H1 (cell line): ENCODE results near the gene IL19. TPM values are rescaled to one million over a fixed set of nuclear protein-coding genes. Genes with fewer than 3 reads are reported as not detected.

Source experiments
- CTCF ChIA-PET: fragments of 300-600 bp; sonication (Branson Sonifier 250); formaldehyde crosslinking; loops from one replicate; lab custom pipeline; 2021; ENCODE audit not compliant: partially characterized antibody; lab: Charles Lee
- POLR2A ChIA-PET: fragments of 300-600 bp; sonication (Branson Sonifier 250); formaldehyde crosslinking; loops from one replicate; lab custom pipeline; 2021; ENCODE audit warnings: inconsistent platforms; ENCODE audit not compliant: partially characterized antibody; lab: Charles Lee
- DNase-seq, 2 experiments: peaks; one replicate each; pipeline versions ENCODE4 v3.0.0 to v3.0.0-alpha.2; 2010 to 2022; ENCODE audit warnings: low spot score in 2 of 2, low read depth in 1 of 2, mixed read lengths in 1 of 2
- FAIRE-seq: peaks from 2 replicates; lab custom pipeline; 2011; peaks lifted over from hg19 to GRCh38; lab: Jason Lieb, UNC
- H2AFZ ChIP-seq: 2 replicates; pipeline ENCODE4 v1.8.1; 2012; ENCODE audit warnings: low read length, inconsistent platforms
- H2AK5ac ChIP-seq: 2 replicates; pipeline ENCODE4 v1.6.1; 2013; ENCODE audit warnings: low read depth, low read length
- H2BK120ac ChIP-seq: replicated peaks from 2 replicates; pipeline ENCODE3; 2013; ENCODE audit warnings: low read depth, low read length, inconsistent platforms
- H2BK12ac ChIP-seq: 2 replicates; pipeline ENCODE4 v1.6.1; 2013; ENCODE audit warnings: low read depth, low read length
- H2BK15ac ChIP-seq: 2 replicates; pipeline ENCODE4 v1.6.1; 2013; ENCODE audit warnings: low read length
- H2BK20ac ChIP-seq: 2 replicates; pipeline ENCODE4 v1.6.1; 2013; ENCODE audit warnings: low read length
- H2BK5ac ChIP-seq: 2 replicates; pipeline ENCODE4 v1.6.1; 2013; ENCODE audit warnings: low read depth, low read length
- H3K14ac ChIP-seq: 2 replicates; pipeline ENCODE4 v1.6.1; 2013; ENCODE audit warnings: inconsistent platforms; ENCODE audit not compliant: insufficient read length
- H3K18ac ChIP-seq: 2 replicates; pipeline ENCODE4 v1.6.1; 2013; ENCODE audit warnings: low read length; ENCODE audit errors: extremely low read depth
- H3K23ac ChIP-seq: 2 replicates; pipeline ENCODE4 v1.6.1; 2013; ENCODE audit warnings: inconsistent platforms; ENCODE audit not compliant: insufficient read length
- H3K23me2 ChIP-seq: 2 replicates; pipeline ENCODE4 v1.6.1; 2013; ENCODE audit warnings: low read depth, low read length
- H3K27ac ChIP-seq: 2 replicates; pipeline ENCODE4 v1.6.1; 2011; ENCODE audit warnings: low read depth, low read length, inconsistent platforms
- H3K27me3 ChIP-seq, 4 experiments: replicated peaks in 1 of 4; 1 replicate in 1 of 4; 2 replicates in 3 of 4; pipeline versions ENCODE4 v1.6.1 to v1.8.1; 2011 to 2013; ENCODE audit warnings: low read length in 3 of 4, mild to moderate bottlenecking in 3 of 4, inconsistent platforms in 2 of 4, mixed read lengths in 2 of 4, moderate library complexity in 1 of 4; ENCODE audit not compliant: control insufficient read depth in 3 of 4, insufficient read depth in 3 of 4; ENCODE audit errors: extremely low read depth in 1 of 4
- H3K36me3 ChIP-seq, 4 experiments: 2 replicates each; pipeline versions ENCODE4 v1.6.1 to v1.8.1; 2011 to 2013; ENCODE audit warnings: mild to moderate bottlenecking in 4 of 4, low read length in 3 of 4, moderate library complexity in 2 of 4, control low read depth in 1 of 4, inconsistent platforms in 1 of 4; ENCODE audit not compliant: insufficient read depth in 4 of 4, control insufficient read depth in 2 of 4
- H3K4ac ChIP-seq: replicated peaks from 2 replicates; pipeline ENCODE3; 2013; ENCODE audit warnings: low read length, low read depth, mixed read lengths, inconsistent platforms; ENCODE audit not compliant: insufficient read length
- H3K4me1 ChIP-seq, 4 experiments: replicated peaks in 1 of 4; 1 replicate in 1 of 4; 2 replicates in 3 of 4; pipeline versions ENCODE4 v1.6.1 to v1.8.1; 2011 to 2013; ENCODE audit warnings: low read length in 3 of 4, inconsistent platforms in 2 of 4, mixed read lengths in 1 of 4; ENCODE audit not compliant: insufficient read depth in 4 of 4, control insufficient read depth in 3 of 4
- H3K4me2 ChIP-seq, 2 experiments: 2 replicates each; pipeline versions ENCODE4 v1.6.1 to v1.8.1; 2011 to 2013; ENCODE audit warnings: low read depth in 2 of 2, low read length in 2 of 2, control low read depth in 1 of 2, inconsistent platforms in 1 of 2, mild to moderate bottlenecking in 1 of 2; ENCODE audit not compliant: insufficient read depth in 1 of 2
- H3K4me3 ChIP-seq, 4 experiments: fragments of 200-600, 300-600 bp in 1 of 4; sonication (generic), shearing (Covaris generic), sonication (Bioruptor Twin) in 1 of 4; 2 replicates each; pipeline versions ENCODE4 v1.5.1 to v1.8.1; 2011 to 2016; ENCODE audit warnings: low read length in 4 of 4, low read depth in 3 of 4, control low read depth in 2 of 4, inconsistent platforms in 2 of 4, mild to moderate bottlenecking in 2 of 4, mixed read lengths in 1 of 4, moderate library complexity in 1 of 4; ENCODE audit not compliant: insufficient read depth in 2 of 4; ENCODE audit errors: extremely low read depth in 1 of 4
- H3K56ac ChIP-seq: replicated peaks from 2 replicates; pipeline ENCODE3; 2013; ENCODE audit warnings: low read depth, mild to moderate bottlenecking, mixed read lengths, low read length, inconsistent platforms; ENCODE audit not compliant: insufficient read length
- H3K79me1 ChIP-seq: 2 replicates; pipeline ENCODE4 v1.6.1; 2013; ENCODE audit warnings: low read depth, low read length, control low read depth
- H3K79me2 ChIP-seq, 2 experiments: 2 replicates each; pipeline versions ENCODE4 v1.6.1 to v1.8.1; 2012 to 2013; ENCODE audit warnings: low read length in 2 of 2, mild to moderate bottlenecking in 2 of 2, inconsistent platforms in 1 of 2; ENCODE audit not compliant: insufficient read depth in 2 of 2, control insufficient read depth in 1 of 2
- H3K9ac ChIP-seq, 4 experiments: replicated peaks in 1 of 4; 1 replicate in 1 of 4; 2 replicates in 3 of 4; pipeline versions ENCODE4 v1.6.1 to v1.8.1; 2011 to 2013; ENCODE audit warnings: low read depth in 3 of 4, low read length in 3 of 4, control low read depth in 2 of 4, mild to moderate bottlenecking in 2 of 4, moderate library complexity in 2 of 4, inconsistent platforms in 1 of 4; ENCODE audit errors: extremely low read depth in 1 of 4
- H3K9me3 ChIP-seq, 2 experiments: 2 replicates each; pipeline versions ENCODE4 v1.6.1 to v1.8.1; 2012 to 2013; ENCODE audit warnings: mild to moderate bottlenecking in 2 of 2, moderate library complexity in 2 of 2, control low read depth in 1 of 2, inconsistent platforms in 1 of 2, low read depth in 1 of 2, low read length in 1 of 2, mixed read lengths in 1 of 2; ENCODE audit not compliant: insufficient read depth in 2 of 2
- H4K20me1 ChIP-seq, 2 experiments: replicated peaks in 1 of 2; 2 replicates each; pipeline versions ENCODE3 to v1.8.1; 2011 to 2013; ENCODE audit warnings: inconsistent platforms in 2 of 2, low read length in 2 of 2, mild to moderate bottlenecking in 1 of 2; ENCODE audit not compliant: insufficient read depth in 2 of 2, control insufficient read depth in 1 of 2
- H4K5ac ChIP-seq: 2 replicates; pipeline ENCODE4 v1.6.1; 2013; ENCODE audit warnings: low read length, low read depth, mixed read lengths, inconsistent platforms; ENCODE audit not compliant: insufficient read length
- H4K8ac ChIP-seq: 2 replicates; pipeline ENCODE4 v1.8.0; 2013; ENCODE audit warnings: mild to moderate bottlenecking, moderate library complexity, low read length, inconsistent platforms; ENCODE audit not compliant: insufficient read depth; ENCODE audit errors: extremely low read depth
- H4K91ac ChIP-seq: replicated peaks from 2 replicates; pipeline ENCODE3; 2013; ENCODE audit warnings: low read length, mixed read lengths, inconsistent platforms; ENCODE audit not compliant: insufficient read length
- ASH2L ChIP-seq: fragments of 200-600, 300-600 bp; sonication (generic); IDR thresholded peaks from one replicate; pipeline ENCODE4 v1.7.1; 2017; ENCODE audit warnings: low read length
- BRCA1 ChIP-seq: IDR thresholded peaks from 2 replicates; pipeline ENCODE4 v1.6.1; 2012; ENCODE audit warnings: low read depth, low read length, improper control_type of control experiment
- CHD2 ChIP-seq: IDR thresholded peaks from 2 replicates; pipeline ENCODE4 v1.6.1; 2012; ENCODE audit warnings: low read length, improper control_type of control experiment
- EP300 ChIP-seq, 2 experiments: IDR thresholded peaks; 1 replicate in 1 of 2; 2 replicates in 1 of 2; pipeline ENCODE4 v1.6.1; 2011 to 2012; ENCODE audit warnings: low read depth in 2 of 2, low read length in 2 of 2, mild to moderate bottlenecking in 2 of 2, borderline replicate concordance in 1 of 2, inconsistent platforms in 1 of 2, moderate library complexity in 1 of 2
- JUN ChIP-seq: IDR thresholded peaks from 2 replicates; pipeline ENCODE4 v1.6.1; 2011; ENCODE audit warnings: low read depth, mild to moderate bottlenecking, improper control_type of control experiment, low read length
- KDM4A ChIP-seq: IDR thresholded peaks from one replicate; pipeline ENCODE4 v1.7.1; 2012; ENCODE audit warnings: low read depth, mild to moderate bottlenecking, moderate library complexity, low read length, inconsistent platforms; ENCODE audit not compliant: severe bottlenecking
- PHF8 ChIP-seq: fragments of 200-600 bp; sonication (generic); conservative IDR thresholded peaks from 2 replicates; pipeline ENCODE4 v1.7.1; 2012; ENCODE audit warnings: low read depth, mild to moderate bottlenecking, inconsistent platforms, low read length, moderate library complexity
- SIN3A ChIP-seq, 2 experiments: IDR thresholded peaks in 1 of 2; conservative IDR thresholded peaks in 1 of 2; 2 replicates each; pipeline ENCODE4 v1.6.1; 2011 to 2012; ENCODE audit warnings: low read length in 2 of 2, improper control_type of control experiment in 1 of 2, low read depth in 1 of 2, mild to moderate bottlenecking in 1 of 2
- SP4 ChIP-seq: IDR thresholded peaks from 2 replicates; pipeline ENCODE4 v1.6.1; 2012; ENCODE audit warnings: low read length, inconsistent platforms
- SRF ChIP-seq: IDR thresholded peaks from 2 replicates; pipeline ENCODE4 v1.6.1; 2011; ENCODE audit warnings: mild to moderate bottlenecking, low read depth, low read length, moderate library complexity
- TBP ChIP-seq: IDR thresholded peaks from 2 replicates; pipeline ENCODE4 v1.6.1; 2011; ENCODE audit warnings: low read depth, low read length, improper control_type of control experiment
- TEAD4 ChIP-seq: IDR thresholded peaks from 2 replicates; pipeline ENCODE4 v1.6.1; 2012; ENCODE audit warnings: low read depth, low read length, inconsistent platforms, mixed read lengths
- YY1 ChIP-seq: IDR thresholded peaks from 2 replicates; pipeline ENCODE4 v1.6.1; 2011; ENCODE audit warnings: low read depth, mild to moderate bottlenecking, low read length
- WGBS, 2 experiments: shearing (Covaris generic) in 1 of 2; methylation state at CpG; one replicate each; pipeline versions ENCODE4 v1.1.6 to v1.1.7; 2013 to 2015; ENCODE audit warnings: low lambda C conversion rate in 2 of 2, mixed read lengths in 2 of 2, inconsistent platforms in 1 of 2, low coverage in 1 of 2, missing lambda C conversion rate in 1 of 2; ENCODE audit not compliant: insufficient replicate concordance in 2 of 2, insufficient coverage in 1 of 2, insufficient read length in 1 of 2; ENCODE audit errors: extremely low coverage in 1 of 2, missing lambda C conversion rate in 1 of 2; 5-methylcytosine and 5-hydroxymethylcytosine counted together
- polyA plus RNA-seq, 7 experiments: library from polyadenylated mRNA; depleted of rRNA in 3 of 7; stranded (reverse) in 5 of 7; unstranded in 2 of 7; fragments of >200 nt in 5 of 7; fragments of 200-250 nt in 2 of 7; gene quantifications; 1 replicate in 5 of 7; 2 replicates in 1 of 7; 4 replicates in 1 of 7; pipeline versions ENCODE4 v1.2.1 to v1.2.3, GENCODE V29; 2011 to 2013; ENCODE audit warnings: missing spikeins in 2 of 7, mixed read lengths in 2 of 7
- total RNA-seq: library from RNA; stranded (reverse); fragmentation: NEBNext Ultra II Directional; extraction: Animal tissue kit (Norgen Biotek cat#: 25700); gene quantifications from 2 replicates; pipeline ENCODE4 v1.2.1, GENCODE V29; 2021
- TF ChIP-seq, protein P1 (sequence below): IDR thresholded peaks from 2 replicates; pipeline ENCODE4 v1.6.1; 2012; ENCODE audit warnings: inconsistent platforms

Gene IL19
- total and polyA plus RNA-seq, 2 of the 8 experiments (the other 6 are each of a cell fraction or from before 2014, with no cell fraction given): not detected

DNA sequence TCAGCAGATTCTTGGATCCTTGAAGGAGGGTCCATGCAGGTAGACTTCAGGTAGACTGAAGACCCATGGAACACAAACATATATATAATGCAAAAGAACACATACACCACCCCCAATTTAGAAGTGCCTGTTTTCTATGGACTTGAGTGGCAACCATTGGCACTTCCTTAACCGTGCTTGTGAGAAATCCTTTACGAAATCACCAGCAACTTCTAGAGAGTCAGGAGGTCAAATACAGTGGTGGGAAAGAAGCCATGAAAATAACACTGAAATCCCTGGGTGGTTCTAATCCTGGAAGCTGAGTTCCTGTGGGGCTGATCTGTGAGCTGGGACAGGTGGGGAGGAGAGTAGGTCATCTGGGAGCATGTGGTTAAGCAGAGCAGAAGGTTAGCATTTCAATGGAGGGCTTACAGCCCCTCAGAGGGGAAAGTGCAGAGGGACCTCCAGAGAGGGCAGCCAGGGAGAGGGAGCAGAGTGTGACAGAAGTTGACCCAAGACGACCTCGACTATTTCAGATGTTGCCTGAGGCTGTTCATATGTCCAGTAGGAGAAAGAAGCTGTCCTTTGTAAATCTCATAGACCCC, 14.7 kb downstream of the IL19 start:
- no peak overlapping the region for H2BK15ac ChIP-seq
- no peak overlapping the region for H2BK5ac ChIP-seq
- no peaks in the 10 kb centered on the region for H3K36me3 ChIP-seq
- no peak overlapping the region for H4K8ac ChIP-seq
- H2BK120ac ChIP-seq: no peak overlapping the region
- H2BK20ac ChIP-seq: no peak overlapping the region
- no peak overlapping the region for H3K27ac ChIP-seq
- H4K5ac ChIP-seq: no peak overlapping the region
- H3K4me2 ChIP-seq: no peak overlapping the region
- H3K23me2 ChIP-seq: no peaks in the 10 kb centered on the region
- H3K9ac ChIP-seq: no peak overlapping the region
- no peaks in the 10 kb centered on the region for H3K79me2 ChIP-seq
- no peaks in the 10 kb centered on the region; a peak in 1 of 7 replicates for H3K4me1 ChIP-seq
- no peak overlapping the region for H4K91ac ChIP-seq
- ChIA-PET CTCF (interaction anchor here (0.7 to 5.4 kb wide), 13 partner anchors 9 to 1179 kb away, joined by 3 to 43 read pairs (median 5); no protein-coding TSS in a partner anchor), POLR2A (no interaction called here)
- TF ChIP-seq, protein P1, sequence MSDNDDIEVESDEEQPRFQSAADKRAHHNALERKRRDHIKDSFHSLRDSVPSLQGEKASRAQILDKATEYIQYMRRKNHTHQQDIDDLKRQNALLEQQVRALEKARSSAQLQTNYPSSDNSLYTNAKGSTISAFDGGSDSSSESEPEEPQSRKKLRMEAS: no peak
- TF ChIP-seq JUN (no peak), SIN3A (conservative IDR thresholded peaks at IDR 0.05 in 1 of 2, IDR thresholded peaks at IDR 0.05 in 1 of 2; ENCODE audit: low read depth in 1 of 2, low read length in 2 of 2) (no peak), YY1 (no peak), SRF (no peak), EP300 (IDR thresholded peaks at IDR 0.05; ENCODE audit: borderline replicate concordance in 1 of 2, low read depth in 2 of 2, low read length in 2 of 2) (no peak), CHD2 (no peak), TBP (no peak), TEAD4 (no peak), PHF8 (no peak), BRCA1 (no peak), KDM4A (no peak), SP4 (no peak), ASH2L (no peak)
- no peak overlapping the region for H2BK12ac ChIP-seq
- no peaks in the 10 kb centered on the region for H4K20me1 ChIP-seq
- peaks cover 0 to 2% (median 0%) of the 10 kb centered on the region in 4 experiments; a peak in 2 of 7 replicates for H3K27me3 ChIP-seq
- no peak overlapping the region for H3K4ac ChIP-seq
- H2AFZ ChIP-seq: no peak overlapping the region
- H3K9me3 ChIP-seq: no peaks in the 10 kb centered on the region
- FAIRE-seq (no peak), DNase-seq (no peak)
- no peak overlapping the region for H3K14ac ChIP-seq
- H2AK5ac ChIP-seq: no peak overlapping the region
- H3K56ac ChIP-seq: no peak overlapping the region
- 97% methylated on average over 4 of the region's 4 CpGs; no CpG with 5 or more reads in 1 of the 2 experiments for whole genome bisulfite sequencing, 2 experiments
- no peak overlapping the region for H3K18ac ChIP-seq
- no peaks in the 10 kb centered on the region for H3K79me1 ChIP-seq
- no peak overlapping the region for H3K23ac ChIP-seq
- no peak overlapping the region for H3K4me3 ChIP-seq
